Measurements from ENCODE around the gene MAML3. TPM values are rescaled to one million over a fixed set of nuclear protein-coding genes. Genes with fewer than 3 reads are reported as not detected.
A peak's percentile ranks its signal among the peaks of the same experiment; 100 is the strongest.

MAML3 gene
- total RNA-seq, 4 donors from 2014 or later = 16.1 to 40.0 (median 18.1) TPM

DNA sequence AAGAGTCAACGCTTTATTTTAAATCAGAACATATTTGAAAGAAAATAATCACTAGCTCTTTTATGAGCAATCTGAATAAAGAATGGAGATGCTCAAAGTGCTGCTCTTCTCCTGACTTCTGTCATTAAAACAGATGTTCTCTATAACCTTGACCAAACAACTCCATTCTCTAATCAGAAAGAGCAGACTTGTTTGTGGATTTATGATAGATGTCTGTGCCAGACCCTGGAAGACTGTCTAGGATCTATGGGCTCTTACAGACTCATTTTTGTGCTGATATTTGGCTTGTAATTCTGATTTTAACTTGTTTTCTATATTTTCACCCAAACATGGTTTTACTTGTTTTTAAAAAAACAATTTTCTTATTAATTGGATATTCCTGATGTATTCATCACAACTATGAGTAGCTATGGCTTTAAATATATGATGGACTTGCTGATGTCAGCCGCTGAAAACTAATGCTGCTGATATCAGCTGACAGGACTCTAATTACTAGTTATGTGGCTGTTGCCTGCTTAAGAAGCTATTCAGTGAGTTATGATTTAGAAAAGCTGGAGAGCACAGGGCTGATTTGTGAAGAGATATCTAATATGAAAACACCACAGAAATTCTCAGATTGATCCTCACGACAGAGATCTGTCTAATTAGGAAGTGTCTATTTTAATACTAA, 31.6 kb upstream of the MAML3 start:
- Histone ChIP-seq H3K27ac (peak overlapping the region in 1 of 4 donors; percentile 66), H3K4me3 (no peak overlapping the region), H3K27me3 (no peaks in the 10 kb centered on the region), H3K36me3 (no peaks in the 10 kb centered on the region), H3K4me1 (peaks cover 0 to 37% (median 11%) of the 10 kb centered on the region in 4 donors), H3K9me3 (no peaks in the 10 kb centered on the region)
- 72 to 82% methylated on average over 3 of the region's 3 CpGs for WGBS, 2 donors (ENCODE audit: low coverage in 1 of 2)
- intact Hi-C loops (cut with DNase I; ENCODE audit: low total_unique reads) = no loop called here
- TF ChIP-seq POLR2AphosphoS5 (IDR thresholded peaks at IDR 0.05) = no peak
- TF ChIP-seq POLR2A (IDR thresholded peaks at IDR 0.05) = no peak
- no peak for TF ChIP-seq EP300 (IDR thresholded peaks at IDR 0.05; ENCODE audit: low read depth)
- TF ChIP-seq, protein P1, sequence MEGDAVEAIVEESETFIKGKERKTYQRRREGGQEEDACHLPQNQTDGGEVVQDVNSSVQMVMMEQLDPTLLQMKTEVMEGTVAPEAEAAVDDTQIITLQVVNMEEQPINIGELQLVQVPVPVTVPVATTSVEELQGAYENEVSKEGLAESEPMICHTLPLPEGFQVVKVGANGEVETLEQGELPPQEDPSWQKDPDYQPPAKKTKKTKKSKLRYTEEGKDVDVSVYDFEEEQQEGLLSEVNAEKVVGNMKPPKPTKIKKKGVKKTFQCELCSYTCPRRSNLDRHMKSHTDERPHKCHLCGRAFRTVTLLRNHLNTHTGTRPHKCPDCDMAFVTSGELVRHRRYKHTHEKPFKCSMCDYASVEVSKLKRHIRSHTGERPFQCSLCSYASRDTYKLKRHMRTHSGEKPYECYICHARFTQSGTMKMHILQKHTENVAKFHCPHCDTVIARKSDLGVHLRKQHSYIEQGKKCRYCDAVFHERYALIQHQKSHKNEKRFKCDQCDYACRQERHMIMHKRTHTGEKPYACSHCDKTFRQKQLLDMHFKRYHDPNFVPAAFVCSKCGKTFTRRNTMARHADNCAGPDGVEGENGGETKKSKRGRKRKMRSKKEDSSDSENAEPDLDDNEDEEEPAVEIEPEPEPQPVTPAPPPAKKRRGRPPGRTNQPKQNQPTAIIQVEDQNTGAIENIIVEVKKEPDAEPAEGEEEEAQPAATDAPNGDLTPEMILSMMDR (IDR thresholded peaks at IDR 0.05) = no peak
- in situ Hi-C loops (cut with MboI; ENCODE audit: low pct_ligation_motif_present in 1 of 4, low pct_unique_long_range_greater_than_20kb in 1 of 4, low sequenced_read_pairs in 3 of 4) = no loop called here
- DNase-seq = no peak

DNA sequence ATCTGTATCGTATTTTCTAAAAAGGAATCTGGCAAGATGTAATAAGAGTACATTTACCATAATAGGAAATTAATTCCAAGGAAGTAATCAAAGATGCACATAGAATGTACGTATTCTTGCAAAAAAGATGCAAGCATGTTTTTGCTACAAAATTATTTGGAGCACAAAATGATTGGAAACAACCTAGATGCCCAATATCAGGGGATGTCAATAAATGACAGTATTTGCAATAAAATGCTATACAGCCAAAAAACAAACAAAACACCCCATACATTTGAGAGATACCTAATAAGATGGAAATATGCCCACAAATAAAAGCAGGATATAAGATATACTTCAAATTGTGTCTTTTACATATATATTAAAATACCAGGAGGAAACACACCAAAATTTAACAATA, 29.3 kb upstream of the MAML3 start:
- Histone ChIP-seq H3K27me3 (no peaks in the 10 kb centered on the region), H3K36me3 (no peaks in the 10 kb centered on the region), H3K4me3 (no peak overlapping the region), H3K4me1 (peaks cover 0 to 35% (median 12%) of the 10 kb centered on the region in 4 donors), H3K9me3 (no peaks in the 10 kb centered on the region), H3K27ac (no peak overlapping the region)
- TF ChIP-seq POLR2A (IDR thresholded peaks at IDR 0.05) (no peak), POLR2AphosphoS5 (IDR thresholded peaks at IDR 0.05) (no peak), EP300 (IDR thresholded peaks at IDR 0.05; ENCODE audit: low read depth) (no peak)
- TF ChIP-seq, protein P1 (IDR thresholded peaks at IDR 0.05) = no peak
- in situ Hi-C loops (cut with MboI; ENCODE audit: low pct_ligation_motif_present in 1 of 4, low pct_unique_long_range_greater_than_20kb in 1 of 4, low sequenced_read_pairs in 3 of 4) = no loop called here
- 88% methylated on average over 2 of the region's 2 CpGs for WGBS, 2 donors (ENCODE audit: low coverage in 1 of 2)
- intact Hi-C loops (cut with DNase I; ENCODE audit: low total_unique reads) = no loop called here
- no peak for DNase-seq

DNA sequence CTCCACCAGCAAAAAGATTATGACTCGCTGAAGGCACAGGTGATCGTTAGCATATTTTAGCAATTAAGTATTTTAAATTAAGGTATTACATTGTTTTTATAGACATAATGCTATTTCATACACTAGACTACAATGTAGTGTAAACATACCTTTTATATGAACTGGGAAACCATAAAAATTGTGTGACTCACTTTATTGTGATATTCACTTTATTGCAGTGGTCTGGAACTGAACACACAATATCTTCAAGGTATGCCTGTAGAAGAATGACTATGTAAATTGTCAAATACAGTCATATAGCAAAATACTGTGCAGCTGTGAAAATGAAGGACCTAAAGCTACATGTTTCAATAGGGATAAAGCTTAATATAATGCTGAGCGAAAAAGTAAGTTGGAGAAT, 26.6 kb upstream of the MAML3 start:
- TF ChIP-seq, protein P1 (IDR thresholded peaks at IDR 0.05) = no peak
- TF ChIP-seq POLR2AphosphoS5 (IDR thresholded peaks at IDR 0.05) (no peak), POLR2A (IDR thresholded peaks at IDR 0.05) (no peak), EP300 (IDR thresholded peaks at IDR 0.05; ENCODE audit: low read depth) (no peak)
- peaks cover 0 to 11% (median 3%) of the 10 kb centered on the region in 4 donors for H3K4me1 ChIP-seq
- in situ Hi-C loops (cut with MboI; ENCODE audit: low pct_ligation_motif_present in 1 of 4, low pct_unique_long_range_greater_than_20kb in 1 of 4, low sequenced_read_pairs in 3 of 4) = no loop called here

DNA sequence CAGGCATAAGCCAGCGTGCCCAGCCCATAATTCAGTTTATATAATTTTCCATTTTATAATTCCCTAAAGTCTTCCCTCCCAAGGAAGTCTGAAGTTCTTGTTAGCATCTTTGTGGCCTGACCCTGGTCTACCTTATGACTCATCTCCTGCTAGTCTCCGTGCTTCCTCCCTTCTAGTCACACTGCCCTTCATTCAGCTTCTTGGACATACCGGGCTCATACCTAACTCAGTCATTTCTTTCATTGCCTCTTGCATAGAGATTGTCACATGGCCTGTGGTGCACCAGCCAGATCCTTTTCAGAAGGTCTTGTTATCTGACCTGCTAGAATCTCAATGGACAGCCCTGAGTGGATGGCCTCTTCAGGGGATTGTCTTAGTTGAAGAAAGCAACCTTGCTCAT, 22.8 kb upstream of the MAML3 start:
- Histone ChIP-seq H3K27ac (no peak overlapping the region), H3K27me3 (no peaks in the 10 kb centered on the region), H3K4me3 (no peak overlapping the region), H3K36me3 (no peaks in the 10 kb centered on the region), H3K9me3 (no peaks in the 10 kb centered on the region), H3K4me1 (peaks cover 0 to 11% (median 3%) of the 10 kb centered on the region in 4 donors)
- DNase-seq = no peak
- TF ChIP-seq POLR2AphosphoS5 (IDR thresholded peaks at IDR 0.05) = peak in 1 of 3 donors; percentile 9
- no peak for TF ChIP-seq EP300 (IDR thresholded peaks at IDR 0.05; ENCODE audit: low read depth)
- TF ChIP-seq, protein P1 (IDR thresholded peaks at IDR 0.05) = no peak
- WGBS, 2 donors (ENCODE audit: low coverage in 1 of 2) = 69 to 75% methylated on average over 3 of the region's 3 CpGs
- in situ Hi-C loops (cut with MboI; ENCODE audit: low pct_ligation_motif_present in 1 of 4, low pct_unique_long_range_greater_than_20kb in 1 of 4, low sequenced_read_pairs in 3 of 4) = no loop called here
- intact Hi-C loops (cut with DNase I; ENCODE audit: low total_unique reads) = no loop called here

More for the DNA sequence above, 26.6 kb upstream of the MAML3 start:
- Histone ChIP-seq H3K36me3 (no peaks in the 10 kb centered on the region), H3K27me3 (no peaks in the 10 kb centered on the region), H3K9me3 (no peaks in the 10 kb centered on the region), H3K27ac (peak overlapping the region in 3 of 4 donors; percentile 13 to 16 (median 15)), H3K4me3 (no peak overlapping the region)
- no peak for DNase-seq
- 58 to 65% methylated on average over 3 of the region's 3 CpGs for WGBS, 2 donors (ENCODE audit: low coverage in 1 of 2)
- intact Hi-C loops (cut with DNase I; ENCODE audit: low total_unique reads) = no loop called here

Data from transverse colon (tissue), 4 donors.